ENCODE measurements around the gene CRYGB.
A peak's percentile ranks its signal among the peaks of the same experiment; 100 is the strongest.
"Not testable (repeated sequence)": the region's sequence is repeated elsewhere in the genome, so short reads cannot be mapped to it uniquely, and the experiment has no call there.

Gene CRYGB

GRCh38 chr2:208147759-208148158 is 1.8 kb upstream of the CRYGB start:
- Mint-ChIP-seq H3K9me3 (peaks cover 23% of the 10 kb centered on the region), H3K4me3 (no peak overlapping the region), H3K36me3 (ENCODE audit: low read depth) (no peaks in the 10 kb centered on the region), H3K4me1 (peaks cover 7% of the 10 kb centered on the region), H3K27ac (no peak overlapping the region), H3K27me3 (ENCODE audit: low read depth, poor library complexity) (no peaks in the 10 kb centered on the region)
- DNase-seq: no peak
- TF ChIP-seq CTCF (IDR thresholded peaks at IDR 0.05): no peak

- Mint-ChIP-seq H3K4me1 (peaks cover 11% of the 10 kb centered on the region), H3K36me3 (ENCODE audit: low read depth) (no peaks in the 10 kb centered on the region), H3K4me3 (no peak overlapping the region), H3K27me3 (ENCODE audit: low read depth, poor library complexity) (no peaks in the 10 kb centered on the region), H3K27ac (peak overlapping the region; percentile 44), H3K9me3 (peaks cover 21% of the 10 kb centered on the region)
- no peak for DNase-seq
- no peak for TF ChIP-seq CTCF (IDR thresholded peaks at IDR 0.05)
Observed at GRCh38 chr2:208147008-208147407, 1.1 kb upstream of the CRYGB start.

- Mint-ChIP-seq H3K4me3 (no peak overlapping the region), H3K9me3 (peaks cover 24% of the 10 kb centered on the region), H3K27me3 (ENCODE audit: low read depth, poor library complexity) (no peaks in the 10 kb centered on the region), H3K4me1 (peaks cover 11% of the 10 kb centered on the region), H3K36me3 (ENCODE audit: low read depth) (no peaks in the 10 kb centered on the region), H3K27ac (peak overlapping the region; percentile 4)
- DNase-seq: no peak
- TF ChIP-seq CTCF (IDR thresholded peaks at IDR 0.05): no peak
Observed at GRCh38 chr2:208142925-208143799, 2.8 kb downstream of the CRYGB start.

- no peaks in the 10 kb centered on the region for H3K27me3 Mint-ChIP-seq (ENCODE audit: low read depth, poor library complexity)
- no peaks in the 10 kb centered on the region for H3K36me3 Mint-ChIP-seq (ENCODE audit: low read depth)
- TF ChIP-seq CTCF (IDR thresholded peaks at IDR 0.05): no peak
- peaks cover 31% of the 10 kb centered on the region for H3K9me3 Mint-ChIP-seq
- H3K4me3 Mint-ChIP-seq: no peak overlapping the region
- no peak for DNase-seq
- H3K27ac Mint-ChIP-seq: peak overlapping the region; percentile 4
- H3K4me1 Mint-ChIP-seq: peaks cover 11% of the 10 kb centered on the region
Observed at GRCh38 chr2:208142240-208142924, 3.6 kb downstream of the CRYGB start.

- Mint-ChIP-seq H3K4me1 (peaks cover 11% of the 10 kb centered on the region), H3K4me3 (no peak overlapping the region), H3K27me3 (ENCODE audit: low read depth, poor library complexity) (no peaks in the 10 kb centered on the region), H3K9me3 (peaks cover 28% of the 10 kb centered on the region), H3K36me3 (ENCODE audit: low read depth) (no peaks in the 10 kb centered on the region), H3K27ac (no peak overlapping the region)
- TF ChIP-seq CTCF (IDR thresholded peaks at IDR 0.05): no peak
- DNase-seq: no peak
Observed at GRCh38 chr2:208139447-208139846, 6.5 kb downstream of the CRYGB start.

- not testable (repeated sequence) for H3K27ac Mint-ChIP-seq; H3K4me1 Mint-ChIP-seq; H3K4me3 Mint-ChIP-seq; H3K27me3 Mint-ChIP-seq (ENCODE audit: low read depth, poor library complexity); DNase-seq; H3K36me3 Mint-ChIP-seq (ENCODE audit: low read depth)
- peaks cover 28% of the 10 kb centered on the region for H3K9me3 Mint-ChIP-seq
Observed at GRCh38 chr2:208138334-208138733, 7.6 kb downstream of the CRYGB start.

All from nephron progenitor cell (in vitro differentiated cells).